Diencephalon (tissue), 1 donor: ENCODE results near the gene TPSB2. TPM values are rescaled to one million over a fixed set of nuclear protein-coding genes. Genes with fewer than 3 reads are reported as not detected.

Experiments
- total RNA-seq: library from RNA; depleted of rRNA; stranded (reverse); fragments of >200 nt; gene quantifications from one replicate; pipeline ENCODE4 v1.2.3, GENCODE V29; 2014

The TPSB2 gene
- 0.46 TPM for total RNA-seq

DNA sequence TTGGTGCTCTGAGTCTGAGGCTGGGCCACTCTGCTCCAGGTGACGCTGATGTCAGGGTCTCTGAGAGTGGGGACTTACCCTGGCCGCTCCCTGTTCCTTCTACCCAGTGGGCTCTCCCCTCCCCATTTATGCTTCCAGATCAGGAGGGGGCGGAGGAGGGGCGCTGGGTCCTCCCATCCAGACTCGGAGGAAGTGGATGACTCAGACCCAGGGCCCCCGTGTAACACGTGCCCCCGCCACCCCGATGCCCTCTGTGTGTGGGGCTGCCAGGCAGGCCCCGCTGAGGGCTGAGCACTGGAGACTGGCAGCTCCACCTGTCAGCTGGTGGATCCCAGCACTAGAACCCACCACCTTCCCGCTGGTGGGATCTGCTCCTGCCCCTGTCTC is at the start of gene TPSB2:
TPSB2 (minus strand) TSS at position 101 of the 387 bp plus-strand sequence. CDS start 233 bp downstream, outside the sequence.

DNA sequence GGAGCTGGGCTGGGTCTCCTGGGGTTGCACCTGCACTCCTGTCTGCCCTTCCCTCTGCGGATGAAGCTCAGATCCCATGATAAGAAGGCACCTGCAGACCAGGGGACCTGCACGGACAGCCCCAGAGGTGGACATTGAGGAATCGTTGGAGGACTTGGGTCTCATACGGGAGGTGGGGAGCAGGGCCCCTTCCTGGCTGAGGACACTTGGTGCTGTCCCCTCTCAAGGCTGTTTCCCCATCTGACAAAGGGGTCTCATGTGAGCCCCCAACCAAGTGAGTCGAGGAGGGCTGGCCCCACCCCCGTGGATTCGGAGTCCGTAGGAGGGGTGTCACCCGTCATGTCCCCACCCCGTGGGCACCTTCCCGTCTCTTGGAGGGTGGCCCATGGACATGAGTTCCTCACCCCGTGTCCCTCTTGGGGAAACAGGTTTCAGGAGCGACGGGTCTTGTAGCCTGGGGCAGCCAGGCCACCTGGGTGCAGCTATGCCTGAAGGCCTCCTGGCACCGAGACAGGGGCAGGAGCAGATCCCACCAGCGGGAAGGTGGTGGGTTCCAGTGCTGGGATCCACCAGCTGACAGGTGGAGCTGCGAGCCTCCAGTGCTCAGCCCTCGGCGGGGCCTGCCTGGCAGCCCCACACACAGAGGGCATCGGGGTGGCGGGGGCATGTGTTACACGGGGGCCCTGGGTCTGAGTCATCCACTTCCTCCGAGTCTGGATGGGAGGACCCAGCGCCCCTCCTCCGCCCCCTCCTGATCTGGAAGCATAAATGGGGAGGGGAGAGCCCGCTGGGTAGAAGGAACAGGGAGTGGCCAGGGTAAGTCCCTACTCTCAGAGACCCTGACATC is 25.5 kb upstream of the TPSB2 start, which contains the start of gene TPSD1:
TPSD1 (plus strand) TSS at position 794 of the 847 bp plus-strand sequence. CDS start 212 bp downstream, outside the sequence.

DNA sequence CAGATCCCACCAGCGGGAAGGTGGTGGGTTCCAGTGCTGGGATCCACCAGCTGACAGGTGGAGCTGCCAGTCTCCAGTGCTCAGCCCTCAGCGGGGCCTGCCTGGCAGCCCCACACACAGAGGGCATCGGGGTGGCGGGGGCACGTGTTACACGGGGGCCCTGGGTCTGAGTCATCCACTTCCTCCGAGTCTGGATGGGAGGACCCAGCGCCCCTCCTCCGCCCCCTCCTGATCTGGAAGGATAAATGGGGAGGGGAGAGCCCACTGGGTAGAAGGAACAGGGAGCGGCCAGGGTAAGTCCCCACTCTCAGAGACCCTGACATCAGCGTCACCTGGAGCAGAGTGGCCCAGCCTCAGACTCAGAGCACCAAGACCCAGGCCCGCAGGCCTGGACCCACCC is 10.5 kb upstream of the TPSB2 start, which contains the start of gene TPSAB1:
TPSAB1 (plus strand) TSS at position 270 of the 400 bp plus-strand sequence. CDS start 234 bp downstream, outside the sequence.

DNA sequence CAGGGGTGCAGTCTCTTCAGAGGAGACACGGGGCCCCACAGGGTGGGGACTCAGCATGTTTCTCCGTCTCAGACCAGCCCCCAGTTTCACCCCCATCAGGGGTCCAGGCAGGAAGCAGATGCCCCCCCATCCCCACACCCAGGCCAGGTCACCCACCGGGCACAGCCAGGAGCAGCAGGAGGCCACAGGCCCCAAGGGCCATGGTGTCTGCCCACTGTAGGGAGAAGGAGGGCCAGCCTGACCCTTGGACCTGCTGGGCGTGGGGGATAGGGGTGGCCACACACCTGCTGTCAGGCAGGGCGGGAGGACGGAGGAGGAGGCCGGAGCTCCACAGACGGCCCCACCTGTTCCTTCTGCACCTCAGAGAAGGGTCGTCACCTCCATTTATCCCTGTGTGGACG is 4.9 kb downstream of the TPSB2 start, which contains the start of gene TPSG1:
TPSG1 (minus strand) TSS at position 218 of the 401 bp plus-strand sequence; CDS start at position 202, 16 bp downstream.

Other genes with a start within 250 kb of the TPSB2 start
- 49.4 TPM for gene SOX8, start 248.4 kb downstream of the TPSB2 start, total RNA-seq
- gene SSTR5, start 157.4 kb downstream of the TPSB2 start, total RNA-seq: 0.23 TPM
- not detected for gene C1QTNF8, start 133.9 kb downstream of the TPSB2 start, total RNA-seq
- 24.7 TPM for gene CACNA1H, start 77.1 kb downstream of the TPSB2 start, total RNA-seq
- not detected for gene TPSG1, start 4.9 kb downstream of the TPSB2 start, total RNA-seq
- gene TPSAB1, start 10.5 kb upstream of the TPSB2 start, total RNA-seq: not detected
- not detected for gene TPSD1, start 25.9 kb upstream of the TPSB2 start, total RNA-seq
- gene UBE2I, start 79.5 kb upstream of the TPSB2 start, total RNA-seq: 48.7 TPM
- gene BAIAP3, start 103.5 kb upstream of the TPSB2 start, total RNA-seq: 61.8 TPM
- 43.6 TPM for gene TSR3, start 121.7 kb upstream of the TPSB2 start, total RNA-seq
- gene GNPTG, start 121.7 kb upstream of the TPSB2 start, total RNA-seq: 31.1 TPM
- 16.4 TPM for gene UNKL, start 184.5 kb upstream of the TPSB2 start, total RNA-seq
- 12.0 TPM for gene UQCC4, start 190.6 kb upstream of the TPSB2 start, total RNA-seq
- not detected for gene PERCC1, start 200.9 kb upstream of the TPSB2 start, total RNA-seq
- gene CCDC154, start 214.4 kb upstream of the TPSB2 start, total RNA-seq: 0.23 TPM
- gene CLCN7, start 244.8 kb upstream of the TPSB2 start, total RNA-seq: 47.3 TPM